GM21515 (cell line): ENCODE data around the gene HIP1.
"Not testable (repeated sequence)": the region's sequence is repeated elsewhere in the genome, so short reads cannot be mapped to it uniquely, and the experiment has no call there.

Experiments
- ATAC-seq: cut with Tn5 transposase; IDR thresholded peaks from one replicate; pipeline ENCODE4 v1.9.1; 2021; ENCODE audit not compliant: unreplicated experiment

Gene HIP1

GRCh38 chr7:75578081-75578480 is 160.7 kb downstream of the HIP1 start:
- ATAC-seq, result no peak

GRCh38 chr7:75575488-75576121 is 163.1 kb downstream of the HIP1 start:
- no peak for ATAC-seq

DNA sequence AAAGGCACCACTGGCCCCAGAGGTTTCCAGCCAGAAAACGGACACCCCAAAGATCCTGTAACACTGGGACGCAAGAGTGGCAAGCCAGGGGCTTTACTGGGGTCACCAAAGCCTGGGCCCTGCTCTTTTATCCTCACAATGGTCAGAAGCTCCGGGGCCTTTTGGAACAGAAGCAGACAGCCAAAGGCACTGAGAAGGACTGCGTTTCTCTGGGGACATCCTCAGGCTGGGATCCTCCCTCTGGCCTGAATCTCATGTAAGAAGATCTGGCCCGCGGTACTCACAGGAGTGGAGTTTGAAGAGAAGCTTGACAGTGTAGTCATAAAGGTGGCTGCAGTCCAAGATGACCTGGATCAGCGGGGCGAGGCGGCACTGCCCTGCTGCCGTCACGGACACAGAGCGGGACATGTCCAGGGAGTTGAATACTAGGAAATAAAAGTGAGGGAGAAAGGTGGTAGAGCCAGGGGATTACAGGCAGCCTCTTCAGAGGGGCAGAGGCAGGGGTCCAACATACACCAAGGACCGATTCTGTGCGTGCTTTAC is 165.2 kb downstream of the HIP1 start:
- ATAC-seq, result no peak

- ATAC-seq, result no peak
Observed at GRCh38 chr7:75572814-75573213, 165.9 kb downstream of the HIP1 start.

DNA sequence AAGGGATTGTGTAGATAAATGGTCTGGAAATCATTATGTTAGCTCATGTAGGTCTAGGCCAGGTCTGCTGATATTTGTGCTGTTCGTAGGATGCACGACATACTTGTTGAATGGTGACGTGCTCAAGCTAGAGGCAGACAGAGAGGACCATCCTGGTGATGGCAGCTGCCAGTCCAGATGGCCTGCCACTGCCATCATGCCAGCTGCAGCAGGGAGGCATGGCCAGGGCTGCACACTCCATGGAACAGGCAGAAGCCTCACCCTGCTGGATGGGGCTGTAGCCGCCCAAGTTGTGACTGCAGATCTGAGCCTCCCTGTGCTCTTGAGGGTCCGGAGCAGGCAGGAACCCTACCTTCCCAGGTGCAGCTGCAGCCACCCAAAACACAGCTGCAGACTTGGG is 166.3 kb downstream of the HIP1 start:
- ATAC-seq, result no peak

- no peak for ATAC-seq
Observed at GRCh38 chr7:75571209-75571608, 167.5 kb downstream of the HIP1 start.

- not testable (repeated sequence) for ATAC-seq
Observed at GRCh38 chr7:75569629-75570282, 169.0 kb downstream of the HIP1 start.

DNA sequence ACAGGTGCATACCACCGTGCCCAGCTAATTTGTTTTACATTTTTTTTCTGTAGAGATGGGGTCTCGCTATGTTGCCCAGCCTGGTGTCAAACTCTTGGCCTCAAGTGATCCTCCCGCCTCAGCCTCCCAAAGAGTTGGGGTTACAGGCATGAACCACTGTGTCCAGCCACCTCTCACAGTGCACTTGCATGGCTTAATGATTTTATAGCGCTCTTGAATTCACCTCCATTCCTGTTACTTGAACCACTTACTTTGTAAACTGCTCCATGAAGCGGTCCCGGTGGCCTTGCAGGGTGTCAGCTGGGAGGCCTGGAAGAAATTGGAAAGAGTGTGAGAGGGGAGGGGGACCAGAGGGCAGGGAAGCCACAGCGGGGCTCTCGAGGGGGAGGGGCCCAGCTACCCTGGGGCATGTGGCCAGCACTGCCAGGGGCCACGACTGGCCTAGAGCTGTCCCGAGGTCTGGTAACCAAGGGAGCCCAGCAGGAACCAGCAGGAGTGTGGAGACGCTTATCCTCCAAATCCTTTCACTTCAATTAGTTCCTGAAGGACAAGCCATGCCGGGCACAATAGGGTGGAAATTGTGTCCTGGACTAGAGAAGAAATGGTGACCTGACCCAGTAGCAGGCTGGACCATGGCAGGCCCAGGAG is 170.7 kb downstream of the HIP1 start:
- ATAC-seq, result no peak

DNA sequence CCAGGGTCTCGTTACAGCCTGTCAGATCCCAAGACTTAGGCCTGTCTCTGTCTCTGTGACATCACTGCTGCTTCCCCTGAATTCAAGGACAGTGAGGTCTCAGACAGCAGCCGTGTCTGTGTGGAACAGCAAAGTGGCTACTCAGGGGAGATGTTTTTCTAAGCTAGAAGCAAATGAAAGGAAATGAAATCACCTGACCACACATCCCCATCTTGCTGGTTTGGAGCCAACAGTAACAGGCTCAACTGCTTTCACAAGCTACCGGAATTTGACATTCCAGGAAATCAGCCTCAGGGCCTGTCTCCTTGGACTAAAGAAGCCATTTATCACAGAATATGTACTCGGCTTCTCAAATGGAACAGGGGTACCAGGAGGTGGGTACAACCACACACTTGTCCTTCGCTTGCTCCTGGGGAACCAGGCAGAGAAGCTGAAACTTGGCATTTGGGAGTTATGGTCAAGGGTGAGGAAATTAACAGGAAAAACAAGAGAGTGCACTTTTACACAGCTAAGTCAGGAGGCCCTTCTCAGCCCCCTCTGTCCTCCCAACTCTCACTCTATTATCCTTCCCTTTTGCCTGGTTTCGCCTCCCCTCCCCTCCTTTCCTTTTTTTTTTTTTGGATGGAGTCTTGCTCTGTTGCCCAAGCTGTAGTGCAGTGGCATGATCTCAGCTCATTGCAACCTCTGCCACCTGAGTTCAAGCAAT is 173.5 kb downstream of the HIP1 start:
- ATAC-seq, result no peak

- no peak for ATAC-seq
Observed at GRCh38 chr7:75563171-75563570, 175.6 kb downstream of the HIP1 start.

- no peak for ATAC-seq
Observed at GRCh38 chr7:75559976-75560365, 178.8 kb downstream of the HIP1 start.

GRCh38 chr7:75559355-75559975 is 179.3 kb downstream of the HIP1 start:
- ATAC-seq, result no peak

- not testable (repeated sequence) for ATAC-seq
Observed at GRCh38 chr7:75556835-75557234, 181.9 kb downstream of the HIP1 start.

- ATAC-seq, result no peak
Observed at GRCh38 chr7:75555736-75556135, 183.0 kb downstream of the HIP1 start.

GRCh38 chr7:75546237-75547015 is 192.3 kb downstream of the HIP1 start:
- ATAC-seq, result no peak

DNA sequence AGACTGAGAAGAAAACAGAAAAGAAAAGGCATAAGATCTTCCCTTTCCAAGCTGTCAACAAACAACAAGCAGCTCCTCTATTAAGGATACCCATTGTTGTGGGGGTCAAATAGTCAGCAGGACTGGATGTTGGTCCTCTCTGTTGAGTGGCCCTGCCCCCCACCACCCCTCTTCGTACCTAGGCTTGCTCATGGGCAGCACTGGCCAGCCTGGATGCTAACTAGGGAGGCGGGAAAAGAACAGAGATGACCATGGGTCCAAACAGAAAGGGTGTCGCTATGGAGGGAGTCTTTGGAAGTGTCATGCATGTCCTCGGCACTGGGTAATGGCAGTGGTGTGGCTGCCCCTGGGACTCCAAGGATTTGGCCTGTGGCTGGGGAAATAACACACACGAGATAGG is 201.0 kb downstream of the HIP1 start:
- ATAC-seq, result no peak

- ATAC-seq, result no peak
Observed at GRCh38 chr7:75536940-75537538, 201.7 kb downstream of the HIP1 start.

- ATAC-seq, result no peak
Observed at GRCh38 chr7:75536491-75536890, 202.2 kb downstream of the HIP1 start.

GRCh38 chr7:75534727-75535307 is 203.9 kb downstream of the HIP1 start:
- no peak for ATAC-seq

GRCh38 chr7:75533926-75534325 is 204.8 kb downstream of the HIP1 start:
- ATAC-seq, result no peak
